ENCODE measurements around the gene SUPT5H. TPM values are rescaled to one million over a fixed set of nuclear protein-coding genes. Genes with fewer than 3 reads are reported as not detected.
A peak's percentile ranks its signal among the peaks of the same experiment; 100 is the strongest.

The SUPT5H gene
- total and polyA plus RNA-seq, 2 of the 13 experiments (the other 11 are each of a cell fraction or from before 2014, with no cell fraction given): 48.2 to 51.7 TPM

DNA sequence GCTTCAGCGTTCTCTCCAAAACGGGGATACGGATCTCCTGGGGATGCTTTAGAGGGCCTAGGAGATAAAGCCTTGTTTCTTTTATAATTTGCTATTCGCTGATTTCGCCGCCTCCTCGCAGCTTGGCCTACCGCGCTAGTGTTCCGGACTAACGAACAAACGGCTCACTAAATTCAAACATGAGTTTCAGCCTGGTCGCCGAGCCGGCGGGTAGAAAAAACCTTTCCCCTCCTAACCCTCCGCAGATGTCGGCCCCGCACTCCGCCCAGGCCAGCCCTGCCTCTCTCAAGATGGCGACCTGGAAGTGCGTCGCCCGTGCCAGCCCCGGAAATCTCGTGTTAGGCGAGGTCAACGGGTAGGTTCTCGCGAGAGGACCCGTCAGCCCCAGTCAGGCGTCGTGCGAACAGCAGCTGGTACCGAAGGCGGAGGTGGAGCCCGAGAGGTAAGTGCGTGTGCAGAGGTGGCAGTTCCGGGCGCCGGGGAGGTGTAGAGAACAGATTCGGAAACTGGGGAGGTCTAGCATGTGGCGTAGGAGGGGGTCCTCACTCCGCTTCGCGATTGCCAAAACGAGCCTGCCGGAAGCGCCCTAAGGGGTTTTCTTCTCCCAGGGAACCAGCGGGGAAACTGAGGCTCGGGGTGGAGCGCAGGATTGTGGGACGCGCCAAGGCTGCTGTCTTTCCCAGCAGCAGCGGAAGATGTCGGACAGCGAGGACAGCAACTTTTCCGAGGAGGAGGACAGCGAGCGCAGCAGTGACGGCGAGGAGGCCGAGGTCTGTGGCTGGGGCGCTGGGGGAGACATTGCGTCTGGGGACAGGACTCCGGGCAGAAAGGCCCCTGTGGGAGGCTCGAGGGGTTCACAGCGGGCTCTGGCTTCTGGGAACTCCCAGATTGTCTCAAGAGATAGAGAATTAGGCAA is at the start of gene SUPT5H (continued):
- TF ChIP-seq, protein P1, sequence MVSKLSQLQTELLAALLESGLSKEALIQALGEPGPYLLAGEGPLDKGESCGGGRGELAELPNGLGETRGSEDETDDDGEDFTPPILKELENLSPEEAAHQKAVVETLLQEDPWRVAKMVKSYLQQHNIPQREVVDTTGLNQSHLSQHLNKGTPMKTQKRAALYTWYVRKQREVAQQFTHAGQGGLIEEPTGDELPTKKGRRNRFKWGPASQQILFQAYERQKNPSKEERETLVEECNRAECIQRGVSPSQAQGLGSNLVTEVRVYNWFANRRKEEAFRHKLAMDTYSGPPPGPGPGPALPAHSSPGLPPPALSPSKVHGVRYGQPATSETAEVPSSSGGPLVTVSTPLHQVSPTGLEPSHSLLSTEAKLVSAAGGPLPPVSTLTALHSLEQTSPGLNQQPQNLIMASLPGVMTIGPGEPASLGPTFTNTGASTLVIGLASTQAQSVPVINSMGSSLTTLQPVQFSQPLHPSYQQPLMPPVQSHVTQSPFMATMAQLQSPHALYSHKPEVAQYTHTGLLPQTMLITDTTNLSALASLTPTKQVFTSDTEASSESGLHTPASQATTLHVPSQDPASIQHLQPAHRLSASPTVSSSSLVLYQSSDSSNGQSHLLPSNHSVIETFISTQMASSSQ (IDR thresholded peaks at IDR 0.05; ENCODE audit: low read depth): no peak
- TF ChIP-seq, protein P1 (CRISPR knock-in tag; IDR thresholded peaks at IDR 0.05; ENCODE audit: borderline replicate concordance): peak; percentile 67; the same call in 1 of the 2 replicates
- TF ChIP-seq ZNF230 (CRISPR knock-in tag; IDR thresholded peaks at IDR 0.05): peak; percentile 85; the same call in 1 of the 2 replicates
- TF ChIP-seq PHF21A (CRISPR knock-in tag; IDR thresholded peaks at IDR 0.05): no peak
- no peak for TF ChIP-seq ZNF577 (CRISPR knock-in tag; IDR thresholded peaks at IDR 0.05; ENCODE audit: borderline replicate concordance, low read depth)
- TF ChIP-seq ZNF615 (CRISPR knock-in tag; IDR thresholded peaks at IDR 0.05; ENCODE audit: borderline replicate concordance): 0 out of 2 replicates have a peak, but pooled peaks have one; percentile 29
- no peak for TF ChIP-seq TCF12 (IDR thresholded peaks at IDR 0.05)
- no peak for TF ChIP-seq TCF12 (CRISPR knock-in tag; IDR thresholded peaks at IDR 0.05)
- peak; percentile 95 for TF ChIP-seq IRF2 (CRISPR knock-in tag; IDR thresholded peaks at IDR 0.05)
- peak; percentile 96; the same call in 1 of the 2 replicates for TF ChIP-seq ZNF607 (CRISPR knock-in tag; IDR thresholded peaks at IDR 0.05; ENCODE audit: borderline replicate concordance)
- peak; percentile 89 for TF ChIP-seq POGZ (CRISPR knock-in tag; IDR thresholded peaks at IDR 0.05)
- TF ChIP-seq HMGA1 (CRISPR knock-in tag; conservative IDR thresholded peaks at IDR 0.05): no peak
- TF ChIP-seq ZFYVE20 (CRISPR knock-in tag; IDR thresholded peaks at IDR 0.05; ENCODE audit: borderline replicate concordance, low read depth): no peak
- no peak for TF ChIP-seq ZNF660 (CRISPR knock-in tag; IDR thresholded peaks at IDR 0.05; ENCODE audit: borderline replicate concordance, low read depth)
- peak; percentile 90 for TF ChIP-seq ZNF335 (CRISPR knock-in tag; IDR thresholded peaks at IDR 0.05)
- peak; percentile 71; the same call in 1 of the 2 replicates for TF ChIP-seq ZSCAN21 (CRISPR knock-in tag; IDR thresholded peaks at IDR 0.05; ENCODE audit: borderline replicate concordance)
- TF ChIP-seq, protein P2, sequence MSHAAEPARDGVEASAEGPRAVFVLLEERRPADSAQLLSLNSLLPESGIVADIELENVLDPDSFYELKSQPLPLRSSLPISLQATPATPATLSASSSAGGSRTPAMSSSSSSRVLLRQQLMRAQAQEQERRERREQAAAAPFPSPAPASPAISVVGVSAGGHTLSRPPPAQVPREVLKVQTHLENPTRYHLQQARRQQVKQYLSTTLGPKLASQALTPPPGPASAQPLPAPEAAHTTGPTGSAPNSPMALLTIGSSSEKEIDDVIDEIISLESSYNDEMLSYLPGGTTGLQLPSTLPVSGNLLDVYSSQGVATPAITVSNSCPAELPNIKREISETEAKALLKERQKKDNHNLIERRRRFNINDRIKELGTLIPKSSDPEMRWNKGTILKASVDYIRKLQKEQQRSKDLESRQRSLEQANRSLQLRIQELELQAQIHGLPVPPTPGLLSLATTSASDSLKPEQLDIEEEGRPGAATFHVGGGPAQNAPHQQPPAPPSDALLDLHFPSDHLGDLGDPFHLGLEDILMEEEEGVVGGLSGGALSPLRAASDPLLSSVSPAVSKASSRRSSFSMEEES (CRISPR knock-in tag; IDR thresholded peaks at IDR 0.05): 0 out of 2 replicates have a peak, but pooled peaks have one; percentile 52
- TF ChIP-seq ZNF263 (CRISPR knock-in tag; IDR thresholded peaks at IDR 0.05): peak; percentile 12; the same call in 1 of the 2 replicates
- TF ChIP-seq MIER3 (CRISPR knock-in tag; IDR thresholded peaks at IDR 0.05; ENCODE audit: borderline replicate concordance): peak; percentile 52; the same call in 1 of the 2 replicates
- TF ChIP-seq SAFB2 (CRISPR knock-in tag; IDR thresholded peaks at IDR 0.05; ENCODE audit: borderline replicate concordance, low read depth): no peak; the same call in 1 of the 2 replicates
- peak; percentile 94 for TF ChIP-seq POLR2G (IDR thresholded peaks at IDR 0.05; ENCODE audit: low read depth, low read length)
- TF ChIP-seq, protein P3, sequence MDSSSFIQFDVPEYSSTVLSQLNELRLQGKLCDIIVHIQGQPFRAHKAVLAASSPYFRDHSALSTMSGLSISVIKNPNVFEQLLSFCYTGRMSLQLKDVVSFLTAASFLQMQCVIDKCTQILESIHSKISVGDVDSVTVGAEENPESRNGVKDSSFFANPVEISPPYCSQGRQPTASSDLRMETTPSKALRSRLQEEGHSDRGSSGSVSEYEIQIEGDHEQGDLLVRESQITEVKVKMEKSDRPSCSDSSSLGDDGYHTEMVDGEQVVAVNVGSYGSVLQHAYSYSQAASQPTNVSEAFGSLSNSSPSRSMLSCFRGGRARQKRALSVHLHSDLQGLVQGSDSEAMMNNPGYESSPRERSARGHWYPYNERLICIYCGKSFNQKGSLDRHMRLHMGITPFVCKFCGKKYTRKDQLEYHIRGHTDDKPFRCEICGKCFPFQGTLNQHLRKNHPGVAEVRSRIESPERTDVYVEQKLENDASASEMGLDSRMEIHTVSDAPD (CRISPR knock-in tag; IDR thresholded peaks at IDR 0.05): 0 out of 2 replicates have a peak, but pooled peaks have one; percentile 26
